Measurements from ENCODE around the gene OSBPL10. TPM values are rescaled to one million over a fixed set of nuclear protein-coding genes. Genes with fewer than 3 reads are reported as not detected.

OSBPL10 gene
- total and polyA plus RNA-seq, 2 of the 8 experiments (the other 6 are each of a cell fraction or from before 2014, with no cell fraction given), result 26.2 to 86.7 TPM

- no peak overlapping the region for H4K8ac ChIP-seq (ENCODE audit: extremely low read depth, insufficient read depth, low read length)
- peaks cover 0 to 2% of the 10 kb centered on the region in 2 experiments for H4K20me1 ChIP-seq (replicated peaks in 1 of 2; ENCODE audit: control insufficient read depth in 1 of 2, insufficient read depth in 2 of 2, low read length in 2 of 2)
- H3K14ac ChIP-seq (ENCODE audit: insufficient read length), result no peak overlapping the region
- H3K79me2 ChIP-seq (ENCODE audit: control insufficient read depth in 1 of 2, insufficient read depth in 2 of 2, low read length in 2 of 2), result no peaks in the 10 kb centered on the region
- no peak overlapping the region for H3K56ac ChIP-seq (replicated peaks; ENCODE audit: insufficient read length, low read depth, low read length)
- POLR2A ChIA-PET (ENCODE audit: partially characterized antibody), result no interaction called here
- H3K4me2 ChIP-seq (ENCODE audit: insufficient read depth in 1 of 2, low read depth in 2 of 2, low read length in 2 of 2), result no peak overlapping the region
- H2BK20ac ChIP-seq (ENCODE audit: low read length), result no peak overlapping the region
- no peak overlapping the region for H3K9ac ChIP-seq (replicated peaks in 1 of 4; ENCODE audit: extremely low read depth in 1 of 4, low read depth in 3 of 4, low read length in 3 of 4)
- H3K4me3 ChIP-seq (ENCODE audit: extremely low read depth in 1 of 4, insufficient read depth in 2 of 4, low read depth in 3 of 4, low read length in 4 of 4), result no peak overlapping the region
- H3K27ac ChIP-seq (ENCODE audit: low read depth, low read length), result no peak overlapping the region
- H2BK12ac ChIP-seq (ENCODE audit: low read depth, low read length), result no peak overlapping the region
- TF ChIP-seq SP1 (IDR thresholded peaks at IDR 0.05; ENCODE audit: low read depth, low read length) (no peak), HDAC6 (IDR thresholded peaks at IDR 0.05; ENCODE audit: low read depth, low read length) (no peak), BCL11A (IDR thresholded peaks at IDR 0.05; ENCODE audit: low read depth in 2 of 2, low read length in 2 of 2) (no peak), NRF1 (IDR thresholded peaks at IDR 0.05; ENCODE audit: low read depth, low read length) (no peak), PHF8 (conservative IDR thresholded peaks at IDR 0.05; ENCODE audit: low read depth, low read length) (no peak), TBP (IDR thresholded peaks at IDR 0.05; ENCODE audit: low read depth, low read length) (no peak), SIRT6 (IDR thresholded peaks at IDR 0.05; ENCODE audit: low read length) (no peak), CBX5 (IDR thresholded peaks at IDR 0.05; ENCODE audit: low read depth, low read length) (no peak), JUN (IDR thresholded peaks at IDR 0.05; ENCODE audit: low read depth, low read length) (no peak), TEAD4 (IDR thresholded peaks at IDR 0.05; ENCODE audit: low read depth, low read length) (no peak), BACH1 (IDR thresholded peaks at IDR 0.05; ENCODE audit: low read length) (no peak), RBBP5 (IDR thresholded peaks at IDR 0.05; ENCODE audit: borderline replicate concordance, low read depth, low read length) (no peak), GTF2F1 (IDR thresholded peaks at IDR 0.05; ENCODE audit: borderline replicate concordance, low read depth, low read length) (no peak)
- no peak overlapping the region for H2BK120ac ChIP-seq (replicated peaks; ENCODE audit: low read depth, low read length)
- H3K23ac ChIP-seq (ENCODE audit: insufficient read length), result no peak overlapping the region
- no peak overlapping the region for H3K18ac ChIP-seq (ENCODE audit: extremely low read depth, low read length)
- H3K23me2 ChIP-seq (ENCODE audit: low read depth, low read length), result no peaks in the 10 kb centered on the region
- no peak overlapping the region for H4K5ac ChIP-seq (ENCODE audit: insufficient read length, low read depth, low read length)
- H3K4me1 ChIP-seq (replicated peaks in 1 of 4; ENCODE audit: control insufficient read depth in 3 of 4, insufficient read depth in 4 of 4, low read length in 3 of 4), result peaks cover 0 to 5% (median 0%) of the 10 kb centered on the region in 4 experiments; a peak in 1 of 7 replicates
- H3K4ac ChIP-seq (replicated peaks; ENCODE audit: insufficient read length, low read depth, low read length), result no peak overlapping the region
- no peak for FAIRE-seq
- H2BK5ac ChIP-seq (ENCODE audit: low read depth, low read length), result no peak overlapping the region
- no peak overlapping the region for H2AFZ ChIP-seq (ENCODE audit: low read length)
- 93% methylated on average over 3 of the region's 3 CpGs; no CpG with 5 or more reads in 1 of the 2 experiments for WGBS, 2 experiments (ENCODE audit: extremely low coverage in 1 of 2, insufficient coverage in 1 of 2, insufficient read length in 1 of 2, insufficient replicate concordance in 2 of 2, low coverage in 1 of 2, low lambda C conversion rate in 2 of 2, missing lambda C conversion rate in 1 of 2)
- H3K79me1 ChIP-seq (ENCODE audit: low read depth, low read length), result no peaks in the 10 kb centered on the region
- DNase-seq (ENCODE audit: low read depth in 1 of 2, low spot score in 2 of 2), result no peak
- H4K91ac ChIP-seq (replicated peaks; ENCODE audit: insufficient read length, low read length), result no peak overlapping the region
- no peak overlapping the region for H2AK5ac ChIP-seq (ENCODE audit: low read depth, low read length)
- CTCF ChIA-PET (ENCODE audit: partially characterized antibody), result interaction anchor here (1.6 kb wide), 1 partner anchor 18 kb away, joined by 3 read pairs; no protein-coding TSS in a partner anchor
- no peaks in the 10 kb centered on the region for H3K9me3 ChIP-seq (ENCODE audit: insufficient read depth in 2 of 2, low read depth in 1 of 2, low read length in 1 of 2)
- H2BK15ac ChIP-seq (ENCODE audit: low read length), result no peak overlapping the region
- peaks cover 0 to 1% (median 0%) of the 10 kb centered on the region in 4 experiments; a peak in 1 of 7 replicates for H3K27me3 ChIP-seq (replicated peaks in 1 of 4; ENCODE audit: control insufficient read depth in 3 of 4, extremely low read depth in 1 of 4, insufficient read depth in 3 of 4, low read length in 3 of 4)
- peaks cover 0 to 27% (median 3%) of the 10 kb centered on the region in 4 experiments; a peak in 2 of 8 replicates for H3K36me3 ChIP-seq (ENCODE audit: control insufficient read depth in 2 of 4, insufficient read depth in 4 of 4, low read length in 3 of 4)
Measured at GRCh38 chr3:31621314-31621713, 359.7 kb downstream of the OSBPL10 start.
